HG03442 (cell line): ENCODE results near the gene EGLN1.

Experiments
- ATAC-seq: cut with Tn5 transposase; IDR thresholded peaks from one replicate; pipeline ENCODE4 v1.9.1; 2021; ENCODE audit warnings: mild to moderate bottlenecking, moderate library complexity; ENCODE audit not compliant: unreplicated experiment

EGLN1 gene

DNA sequence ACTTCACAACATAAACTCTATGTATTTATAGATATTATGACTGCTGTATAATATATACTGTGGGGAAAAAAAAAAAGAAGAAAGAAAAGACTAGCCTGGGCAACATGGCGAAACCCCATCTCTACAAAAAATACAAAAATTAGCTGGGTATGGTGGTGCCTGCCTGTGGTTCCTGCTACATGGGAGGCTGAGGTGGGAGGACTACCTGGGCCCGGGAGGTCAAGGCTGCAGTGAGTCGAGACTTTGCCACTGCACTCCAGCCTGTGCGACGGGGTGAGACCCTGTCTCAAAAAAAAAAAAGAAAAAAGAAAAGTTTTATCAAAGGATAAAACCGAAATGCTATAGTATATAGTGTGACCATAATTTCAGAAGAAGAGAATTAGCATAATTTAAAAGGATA lies 87.1 kb downstream of the EGLN1 start:
- ATAC-seq: no peak

DNA sequence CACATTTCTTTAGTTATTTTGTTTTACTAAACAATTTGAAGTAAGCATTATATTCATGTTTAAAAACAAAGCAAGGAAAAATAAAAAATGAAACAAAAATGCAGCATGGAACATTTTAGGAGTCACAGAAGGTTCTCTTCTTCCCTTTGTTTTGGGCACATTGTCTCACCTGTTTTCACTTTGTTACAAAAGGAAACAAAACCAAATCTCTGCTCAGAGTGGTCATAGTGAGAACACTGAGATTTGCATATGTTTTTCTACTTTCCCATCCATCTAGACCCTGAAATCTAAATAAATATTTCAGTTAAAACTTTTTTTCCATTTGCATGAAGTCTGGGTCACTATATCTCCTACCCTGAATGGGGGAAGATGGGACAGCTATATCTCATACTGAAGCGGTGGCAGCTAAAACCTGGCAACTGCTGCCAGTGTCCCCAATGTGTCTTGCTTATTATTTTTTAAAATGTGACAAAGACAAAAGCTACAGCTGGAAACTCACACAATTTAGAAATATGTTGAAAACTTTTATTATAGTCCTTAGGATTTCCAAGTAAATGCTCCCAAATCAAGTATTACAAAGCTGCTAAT lies 87.9 kb downstream of the EGLN1 start:
- ATAC-seq: peak; percentile 28

DNA sequence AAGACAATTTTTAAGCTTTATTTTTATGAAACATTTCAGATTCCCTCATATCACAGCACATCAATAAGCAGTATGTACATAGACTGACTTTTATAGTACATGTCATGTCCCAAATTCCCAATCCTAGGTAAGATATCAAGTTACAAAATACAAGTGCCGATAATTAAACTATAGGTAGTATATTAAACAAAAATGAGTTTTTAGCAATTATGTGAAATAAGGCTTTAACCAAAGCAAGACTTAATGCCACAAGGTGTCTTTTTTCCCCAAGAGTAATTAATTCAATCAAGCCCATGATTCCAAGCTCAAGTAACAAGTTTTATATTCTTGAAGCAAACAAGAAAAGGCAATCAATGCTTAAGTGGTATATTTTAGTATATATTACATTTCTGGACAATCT lies 89.3 kb downstream of the EGLN1 start:
- no peak for ATAC-seq

DNA sequence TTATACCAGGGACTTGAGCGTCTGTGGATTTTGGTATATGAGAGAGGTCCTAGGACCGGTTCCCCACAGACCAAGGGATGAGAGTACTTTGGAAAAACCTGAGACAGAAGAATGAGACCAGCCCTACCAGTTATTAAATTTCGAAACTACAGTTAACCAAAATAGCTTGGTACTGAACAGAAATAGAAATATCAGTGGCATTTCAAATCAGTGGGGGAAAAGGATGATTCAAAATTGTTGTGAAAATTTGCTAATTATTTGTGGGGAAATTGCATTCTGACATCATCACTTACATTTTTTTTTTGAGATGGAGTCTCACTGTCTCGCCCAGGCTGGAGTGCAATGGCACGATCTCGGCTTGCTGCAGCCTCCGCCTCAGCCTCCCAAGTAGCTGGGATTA lies 92.6 kb downstream of the EGLN1 start:
- no peak for ATAC-seq

DNA sequence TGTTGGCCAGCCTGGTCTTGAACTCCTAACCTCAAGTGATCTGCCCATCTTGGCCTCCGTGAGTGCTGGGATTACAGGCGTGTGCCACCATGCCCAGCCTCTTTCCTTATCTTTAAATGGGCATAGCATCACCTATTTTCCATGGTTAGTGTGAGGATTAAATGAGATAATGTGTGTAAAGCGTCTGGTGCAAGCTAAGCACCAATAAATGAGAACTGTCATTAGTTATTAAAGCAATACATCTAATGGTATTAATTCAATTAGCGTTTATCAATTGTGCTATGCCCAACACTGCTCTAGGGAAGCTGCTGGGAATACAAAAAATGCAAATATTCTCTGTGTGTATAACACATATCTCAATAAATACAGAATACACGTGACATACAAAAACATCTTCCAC lies 94.5 kb downstream of the EGLN1 start:
- ATAC-seq: no peak

DNA sequence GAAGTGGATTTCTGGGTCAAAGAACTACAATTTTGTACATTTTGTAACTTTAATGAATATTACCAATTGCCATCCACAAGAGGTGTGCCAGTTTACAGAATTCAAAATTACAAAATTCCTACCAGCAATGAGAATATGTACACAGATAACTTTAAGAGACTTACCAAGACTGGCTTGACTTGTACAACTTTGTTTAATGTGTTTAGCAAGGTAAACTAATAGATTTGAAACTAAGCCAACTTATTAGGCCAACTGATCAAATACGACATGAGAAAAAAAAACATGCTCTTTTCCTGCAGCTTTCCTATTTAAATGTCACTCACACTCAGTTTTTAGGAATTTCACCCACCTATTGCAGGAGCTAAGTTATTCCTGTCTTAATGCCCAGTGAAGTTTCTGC lies 95.8 kb downstream of the EGLN1 start:
- ATAC-seq: no peak

DNA sequence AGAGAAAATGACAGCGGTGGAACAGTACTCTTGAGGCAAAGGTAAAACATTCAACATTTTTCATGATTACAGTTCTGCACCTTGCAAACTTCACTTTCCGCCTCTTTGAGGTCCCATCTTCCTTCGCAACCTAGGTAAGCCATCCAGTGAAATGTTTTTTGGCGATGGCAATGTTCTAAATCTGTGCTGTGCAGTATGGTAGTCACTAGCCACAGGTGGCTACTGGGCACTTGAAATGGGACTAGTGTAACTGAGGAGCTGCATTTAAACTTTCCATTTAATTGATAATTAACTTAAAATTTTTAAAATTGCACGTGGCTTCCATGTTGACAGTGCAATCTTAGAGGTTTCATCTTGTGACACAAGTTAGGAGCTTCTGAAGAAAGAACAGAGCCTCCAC lies 97.4 kb downstream of the EGLN1 start:
- ATAC-seq: no peak

DNA sequence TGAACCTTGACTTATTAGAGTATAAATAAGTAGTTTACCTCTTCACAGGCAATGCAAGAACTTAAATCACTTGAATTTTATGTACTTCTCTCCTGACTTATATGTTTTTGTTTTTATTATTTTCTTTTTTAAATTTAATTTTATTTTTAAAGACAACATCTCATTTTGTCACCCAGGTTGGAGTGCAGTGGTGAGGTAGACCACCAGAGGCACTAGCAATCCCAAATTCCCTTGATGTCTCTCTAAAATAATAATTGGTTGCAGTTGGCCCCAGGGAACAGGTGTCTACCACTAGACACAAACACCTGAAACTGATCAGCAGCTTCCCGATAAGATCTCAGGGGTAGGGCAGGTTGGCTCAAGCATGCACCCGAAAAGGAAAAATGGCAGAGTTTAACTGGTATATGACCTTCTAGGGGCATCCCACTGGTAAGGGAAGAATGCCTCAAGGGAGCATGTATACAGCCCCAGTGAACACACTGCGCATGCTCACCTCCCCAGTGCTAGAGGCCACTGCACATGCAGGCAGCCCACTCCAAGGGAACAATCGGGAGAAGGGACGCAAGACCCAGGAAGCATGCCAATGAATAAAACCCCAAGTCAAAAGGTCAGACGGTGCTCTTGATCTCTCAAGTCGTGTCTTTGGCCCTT lies 99.1 kb downstream of the EGLN1 start:
- no peak for ATAC-seq

DNA sequence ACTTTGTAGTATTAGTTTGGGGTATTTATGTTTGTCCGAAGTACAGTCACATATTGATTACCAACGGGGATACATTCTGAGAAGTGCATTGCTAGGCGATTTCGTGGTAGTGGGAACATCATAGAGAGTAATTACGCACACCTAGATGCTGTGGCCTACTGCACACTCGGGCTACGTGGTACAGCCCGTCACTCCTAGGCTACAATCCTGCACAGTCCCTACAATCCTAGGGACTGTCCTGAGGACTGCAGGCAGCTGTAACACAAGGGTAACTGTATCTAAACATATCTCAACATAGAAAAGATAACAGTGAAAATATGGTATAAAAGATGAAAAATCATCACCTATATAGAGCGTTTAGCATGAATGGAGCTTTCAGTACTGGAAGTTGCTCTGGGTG lies 103.0 kb downstream of the EGLN1 start:
- no peak for ATAC-seq

DNA sequence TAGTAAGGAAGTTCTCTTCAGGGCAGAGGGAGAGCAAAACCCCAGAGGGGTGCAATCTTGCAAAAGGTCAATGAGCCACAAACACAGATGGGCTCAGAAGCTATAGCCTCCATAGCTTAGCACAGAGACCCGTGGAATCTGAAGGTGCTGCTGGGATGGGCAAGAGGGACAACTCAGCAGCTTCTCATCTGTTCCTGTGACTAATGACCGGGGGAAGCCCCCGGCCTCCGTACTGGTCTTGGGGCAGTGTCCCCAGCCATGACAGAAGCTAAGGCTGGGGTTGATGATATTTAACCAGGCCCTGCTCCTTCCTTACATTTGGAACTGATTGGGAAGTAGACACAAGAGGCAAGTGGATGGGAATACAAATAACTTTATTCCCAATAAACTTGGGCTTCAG lies 103.5 kb downstream of the EGLN1 start:
- ATAC-seq: no peak

DNA sequence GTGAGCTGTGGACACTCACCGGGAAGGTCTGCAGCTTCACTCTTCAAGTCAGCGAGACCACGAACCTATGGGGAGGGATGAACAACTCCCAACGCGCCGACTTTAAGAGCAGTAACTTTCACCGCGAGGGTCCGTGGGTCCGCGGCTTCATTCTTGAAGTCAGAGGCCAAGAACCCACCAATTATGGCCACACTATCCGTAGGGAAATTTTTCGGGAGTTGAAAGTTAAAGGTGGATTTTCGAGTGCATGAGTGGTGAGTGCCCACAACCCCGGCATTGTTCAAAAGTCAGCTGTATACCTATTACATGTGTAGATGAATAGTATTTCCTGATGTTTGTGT lies 104.1 kb downstream of the EGLN1 start:
- no peak for ATAC-seq

DNA sequence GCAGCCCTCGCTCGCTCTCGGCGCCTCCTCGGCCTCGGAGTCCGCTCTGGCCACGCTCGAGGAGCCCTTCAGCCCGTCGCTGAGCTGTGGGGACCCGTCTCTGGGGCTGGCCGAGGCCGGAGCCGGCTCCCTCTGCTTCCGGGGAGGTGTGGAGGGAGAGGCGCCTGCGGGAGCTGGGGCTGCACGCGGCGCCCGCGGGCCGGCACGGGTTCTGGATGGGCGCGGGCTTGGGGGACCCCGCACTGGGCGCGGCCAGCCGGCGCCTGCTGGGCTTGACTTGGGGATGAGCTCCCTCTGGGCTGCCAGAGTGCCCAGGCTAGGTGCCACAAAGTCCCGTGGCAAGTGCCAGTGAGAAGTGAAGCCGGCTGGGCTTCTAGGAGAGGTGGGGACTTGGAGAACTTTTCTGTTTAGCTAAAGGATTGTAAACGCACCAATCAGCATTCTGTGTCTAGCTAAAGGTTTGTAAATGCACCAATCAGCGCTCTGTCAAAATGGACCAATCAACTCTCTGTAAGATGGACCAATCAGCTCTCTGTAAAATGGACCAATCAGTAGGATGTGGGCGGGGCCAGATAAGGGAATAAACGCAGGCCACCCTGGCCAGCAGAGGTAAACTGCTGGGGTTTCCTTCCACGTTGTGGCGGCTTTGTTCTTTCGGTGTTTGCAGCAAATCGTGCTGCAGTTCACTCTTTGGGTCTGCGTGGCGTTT lies 104.6 kb downstream of the EGLN1 start:
- ATAC-seq: no peak

DNA sequence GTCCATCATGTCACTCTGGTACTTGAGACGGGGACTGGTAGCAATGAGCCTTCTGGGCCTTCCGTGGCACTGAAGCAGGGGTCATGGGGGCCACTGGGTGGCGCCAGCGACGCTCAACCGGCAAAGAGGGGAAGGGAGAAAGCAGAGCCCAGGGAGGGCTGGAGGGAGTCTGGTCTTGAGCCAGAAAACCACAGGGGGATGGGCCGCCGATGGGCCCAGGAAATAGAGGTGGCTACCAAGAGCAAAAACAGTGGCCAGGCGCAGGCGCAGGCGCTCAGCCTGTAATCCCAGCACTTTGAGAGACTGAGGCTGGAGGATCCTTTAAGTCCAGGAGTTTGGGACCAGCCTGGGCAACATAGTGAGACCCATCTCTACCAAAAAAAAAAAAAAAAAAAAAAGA lies 106.2 kb downstream of the EGLN1 start:
- ATAC-seq: peak; percentile 89
